KMS-11 (cell line): ENCODE results near the gene KRR1.

Source experiments
- H2AFZ ChIP-seq: fragments of 200-600 bp; sonication (generic); 2 replicates; pipeline ENCODE4 v1.6.1; 2016; ENCODE audit warnings: antibody characterized with exemption, mixed run types, low read depth
- H3K27ac ChIP-seq: fragments of 200-600 bp; sonication (generic); 2 replicates; pipeline ENCODE4 v1.6.1; 2016; ENCODE audit warnings: mild to moderate bottlenecking, mixed run types
- H3K27me3 ChIP-seq: fragments of 200-600 bp; sonication (generic); 2 replicates; pipeline ENCODE4 v1.6.1; 2017; ENCODE audit warnings: mild to moderate bottlenecking, low read depth, mixed run types, moderate library complexity; ENCODE audit not compliant: insufficient read depth
- H3K36me3 ChIP-seq: fragments of 200-600 bp; sonication (generic); 2 replicates; pipeline ENCODE4 v1.6.1; 2017; ENCODE audit warnings: mild to moderate bottlenecking, mixed run types; ENCODE audit not compliant: insufficient read depth
- H3K4me1 ChIP-seq: fragments of 200-600 bp; sonication (generic); 2 replicates; pipeline ENCODE4 v1.6.1; 2016; ENCODE audit warnings: mild to moderate bottlenecking, low read depth, mixed run types; ENCODE audit not compliant: poor library complexity, severe bottlenecking
- H3K4me2 ChIP-seq: fragments of 200-600 bp; sonication (generic); 2 replicates; pipeline ENCODE4 v1.7.0; 2016; ENCODE audit warnings: mild to moderate bottlenecking, mixed run types
- H3K4me3 ChIP-seq: fragments of 200-600 bp; sonication (generic); IDR thresholded peaks from 2 replicates; pipeline ENCODE4 v1.6.1; 2017; ENCODE audit warnings: low read depth, low read length, mixed read lengths; ENCODE audit not compliant: insufficient read depth
- H3K79me2 ChIP-seq: fragments of 200-600 bp; sonication (generic); 2 replicates; pipeline ENCODE4 v1.6.1; 2016; ENCODE audit warnings: low read depth, mixed run types; ENCODE audit not compliant: insufficient read depth
- H3K9ac ChIP-seq: fragments of 200-600 bp; sonication (generic); 2 replicates; pipeline ENCODE4 v1.6.1; 2016; ENCODE audit warnings: mild to moderate bottlenecking, mixed run types
- H4K20me1 ChIP-seq: fragments of 200-600 bp; sonication (generic); 2 replicates; pipeline ENCODE4 v1.6.1; 2016; ENCODE audit warnings: mild to moderate bottlenecking, mixed run types; ENCODE audit not compliant: insufficient read depth
- CTCF ChIP-seq: fragments of 200-600 bp; sonication (generic); conservative IDR thresholded peaks from 2 replicates; pipeline ENCODE4 v1.6.1; 2017; ENCODE audit warnings: low read depth, mild to moderate bottlenecking, antibody characterized with exemption, low read length, moderate library complexity, mixed read lengths

KRR1 gene

DNA sequence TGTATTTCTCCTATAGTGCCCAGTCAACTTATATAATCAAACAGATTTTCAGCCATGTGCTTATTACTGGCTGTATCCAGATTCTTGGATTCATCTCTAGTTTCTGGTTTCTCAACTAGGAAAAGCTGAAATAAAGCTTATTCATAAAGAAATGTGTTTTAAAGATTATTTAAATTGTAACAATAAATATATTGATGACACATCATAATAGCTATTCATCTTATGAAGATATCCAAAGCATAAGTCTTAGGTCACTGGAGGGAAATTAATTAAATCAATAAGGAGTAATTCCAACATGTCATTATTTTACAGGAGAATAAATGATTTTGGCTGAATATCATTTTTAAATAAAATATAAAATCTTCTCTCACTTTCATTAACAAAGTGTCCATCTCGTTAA, 32.1 kb upstream of the KRR1 start:
- H3K79me2 ChIP-seq = no peaks in the 10 kb centered on the region
- no peak overlapping the region for H3K9ac ChIP-seq
- H3K4me1 ChIP-seq = no peaks in the 10 kb centered on the region
- no peak overlapping the region for H3K4me3 ChIP-seq
- no peak overlapping the region for H3K4me2 ChIP-seq
- no peaks in the 10 kb centered on the region for H3K27me3 ChIP-seq
- H4K20me1 ChIP-seq = no peaks in the 10 kb centered on the region
- H2AFZ ChIP-seq = no peak overlapping the region
- no peaks in the 10 kb centered on the region for H3K36me3 ChIP-seq
- H3K27ac ChIP-seq = no peak overlapping the region
- no peak for TF ChIP-seq CTCF

DNA sequence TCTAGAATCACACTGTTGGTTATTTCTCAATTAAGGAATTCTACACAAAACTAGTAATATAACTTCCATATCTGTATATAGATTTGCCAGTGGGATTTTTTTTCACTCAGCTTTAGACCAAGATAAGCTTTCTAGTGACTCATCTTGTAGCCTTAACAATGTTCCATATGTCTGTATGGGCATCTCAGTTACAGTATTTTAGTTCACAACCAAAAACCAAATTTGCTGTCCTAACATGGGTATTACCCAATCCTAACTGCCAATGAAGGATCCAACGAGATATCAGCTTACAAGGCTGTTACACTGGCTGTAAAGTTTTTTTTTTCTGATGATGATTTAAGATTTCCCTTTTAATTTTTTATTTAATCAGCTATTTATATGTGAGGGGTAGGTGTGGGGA, 31.5 kb upstream of the KRR1 start:
- H2AFZ ChIP-seq = no peak overlapping the region
- no peak overlapping the region for H3K4me3 ChIP-seq
- H3K27ac ChIP-seq = no peak overlapping the region
- no peaks in the 10 kb centered on the region for H3K4me1 ChIP-seq
- TF ChIP-seq CTCF = no peak
- H3K36me3 ChIP-seq = no peaks in the 10 kb centered on the region
- H3K4me2 ChIP-seq = no peak overlapping the region
- no peak overlapping the region for H3K9ac ChIP-seq
- H4K20me1 ChIP-seq = no peaks in the 10 kb centered on the region
- H3K27me3 ChIP-seq = no peaks in the 10 kb centered on the region
- no peaks in the 10 kb centered on the region for H3K79me2 ChIP-seq

DNA sequence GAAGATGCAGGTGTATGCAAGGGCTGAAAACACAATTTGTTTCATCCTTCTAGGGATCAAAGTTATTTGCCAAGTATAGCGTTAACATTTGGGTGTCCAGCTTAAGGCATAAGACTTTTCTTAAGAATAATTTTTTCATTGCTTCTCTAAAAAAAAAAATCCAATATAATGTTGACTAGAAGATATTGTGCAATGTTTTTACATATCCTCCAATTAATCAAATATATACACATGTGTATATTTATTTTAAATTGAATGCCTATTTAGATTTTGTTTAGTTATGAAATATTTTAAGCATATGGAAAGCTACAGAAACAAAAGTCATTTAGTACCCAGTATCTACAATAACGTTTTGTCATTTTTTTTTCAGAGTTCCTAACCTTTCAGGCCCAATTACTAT, 28.5 kb upstream of the KRR1 start:
- Histone ChIP-seq H3K27ac (no peak overlapping the region), H3K79me2 (no peaks in the 10 kb centered on the region), H3K4me2 (no peak overlapping the region), H3K27me3 (no peaks in the 10 kb centered on the region), H3K4me3 (no peak overlapping the region), H3K4me1 (no peaks in the 10 kb centered on the region), H2AFZ (no peak overlapping the region), H3K9ac (no peak overlapping the region), H3K36me3 (no peaks in the 10 kb centered on the region), H4K20me1 (no peaks in the 10 kb centered on the region)
- TF ChIP-seq CTCF = no peak

DNA sequence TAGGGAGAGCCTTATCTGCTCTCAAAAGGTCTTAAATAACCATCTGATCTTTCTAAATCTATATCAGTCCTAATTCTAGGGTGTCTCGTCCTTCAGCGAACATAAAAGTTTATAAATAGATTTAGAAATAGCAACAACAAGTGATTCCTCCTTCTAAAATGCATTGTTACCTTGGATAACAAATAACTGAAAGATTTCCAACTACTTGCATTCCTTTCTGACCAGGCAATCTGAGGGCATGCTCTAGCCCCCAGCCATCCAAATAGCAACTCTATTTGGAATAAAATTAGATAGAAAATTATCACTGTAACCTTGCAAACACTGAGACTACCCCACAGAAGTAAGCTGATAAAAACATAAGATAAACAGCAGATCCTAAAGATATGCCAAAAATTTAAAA, 21.8 kb upstream of the KRR1 start:
- Histone ChIP-seq H4K20me1 (no peaks in the 10 kb centered on the region), H3K79me2 (no peaks in the 10 kb centered on the region), H3K4me1 (no peaks in the 10 kb centered on the region), H3K36me3 (no peaks in the 10 kb centered on the region), H2AFZ (no peak overlapping the region), H3K27ac (no peak overlapping the region), H3K4me3 (no peak overlapping the region), H3K4me2 (no peak overlapping the region), H3K9ac (no peak overlapping the region), H3K27me3 (no peaks in the 10 kb centered on the region)
- TF ChIP-seq CTCF = no peak

DNA sequence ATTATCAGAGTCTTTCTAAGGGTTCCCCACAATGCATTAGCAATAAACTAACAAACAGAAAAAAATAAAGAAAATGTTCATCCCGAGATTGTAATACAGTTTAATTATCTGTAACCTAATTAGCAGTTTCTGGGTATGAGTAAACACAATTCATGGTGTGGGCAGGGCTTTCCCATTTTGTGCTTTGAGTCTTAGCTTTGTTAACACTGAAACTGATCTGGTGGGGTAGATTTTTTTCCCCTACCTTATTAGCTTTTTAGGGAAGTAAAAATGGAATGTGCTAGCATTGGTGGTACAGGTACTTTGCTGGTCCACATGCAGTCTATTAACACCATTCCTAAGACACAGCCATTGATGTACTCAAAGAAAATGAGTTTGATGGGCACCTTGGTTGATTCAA, 18.4 kb upstream of the KRR1 start:
- no peak overlapping the region for H3K9ac ChIP-seq
- no peak for TF ChIP-seq CTCF
- no peak overlapping the region for H3K4me3 ChIP-seq
- H3K27ac ChIP-seq = no peak overlapping the region
- H3K79me2 ChIP-seq = no peaks in the 10 kb centered on the region
- H3K4me1 ChIP-seq = peaks cover 16% of the 10 kb centered on the region
- no peaks in the 10 kb centered on the region for H4K20me1 ChIP-seq
- no peaks in the 10 kb centered on the region for H3K36me3 ChIP-seq
- no peak overlapping the region for H3K4me2 ChIP-seq
- H2AFZ ChIP-seq = no peak overlapping the region
- H3K27me3 ChIP-seq = no peaks in the 10 kb centered on the region
